ENCODE measurements around the gene EEF2.

DNA sequence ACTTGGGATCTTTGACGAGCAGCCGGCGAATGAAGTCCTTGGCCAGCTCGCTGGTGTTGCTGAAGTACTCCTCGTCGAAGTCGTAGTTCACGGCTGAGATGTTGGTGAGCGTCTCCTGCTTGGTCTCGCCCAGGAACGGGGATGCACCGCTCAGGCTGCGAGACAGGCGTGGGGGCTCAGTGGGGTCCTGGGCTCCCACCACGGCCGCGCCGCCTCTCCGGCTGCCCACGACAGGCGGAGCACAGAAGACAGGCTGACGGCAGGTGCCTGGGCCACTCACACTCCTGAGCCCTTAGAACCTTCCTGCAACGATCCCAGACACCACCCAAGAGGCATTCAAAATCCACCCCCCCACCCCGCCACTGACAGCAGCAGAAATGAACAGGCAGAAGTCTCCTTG lies 24.3 kb downstream of the EEF2 start:
- no peak for TF ChIP-seq POLR2A (IDR thresholded peaks at IDR 0.05)
- TF ChIP-seq, protein P1, sequence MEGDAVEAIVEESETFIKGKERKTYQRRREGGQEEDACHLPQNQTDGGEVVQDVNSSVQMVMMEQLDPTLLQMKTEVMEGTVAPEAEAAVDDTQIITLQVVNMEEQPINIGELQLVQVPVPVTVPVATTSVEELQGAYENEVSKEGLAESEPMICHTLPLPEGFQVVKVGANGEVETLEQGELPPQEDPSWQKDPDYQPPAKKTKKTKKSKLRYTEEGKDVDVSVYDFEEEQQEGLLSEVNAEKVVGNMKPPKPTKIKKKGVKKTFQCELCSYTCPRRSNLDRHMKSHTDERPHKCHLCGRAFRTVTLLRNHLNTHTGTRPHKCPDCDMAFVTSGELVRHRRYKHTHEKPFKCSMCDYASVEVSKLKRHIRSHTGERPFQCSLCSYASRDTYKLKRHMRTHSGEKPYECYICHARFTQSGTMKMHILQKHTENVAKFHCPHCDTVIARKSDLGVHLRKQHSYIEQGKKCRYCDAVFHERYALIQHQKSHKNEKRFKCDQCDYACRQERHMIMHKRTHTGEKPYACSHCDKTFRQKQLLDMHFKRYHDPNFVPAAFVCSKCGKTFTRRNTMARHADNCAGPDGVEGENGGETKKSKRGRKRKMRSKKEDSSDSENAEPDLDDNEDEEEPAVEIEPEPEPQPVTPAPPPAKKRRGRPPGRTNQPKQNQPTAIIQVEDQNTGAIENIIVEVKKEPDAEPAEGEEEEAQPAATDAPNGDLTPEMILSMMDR (IDR thresholded peaks at IDR 0.05), result no peak

Data from uterus (tissue), 2 donors.